HG03159 (cell line): Measurements from ENCODE around the gene ABHD12.
A peak's percentile ranks its signal among the peaks of the same experiment; 100 is the strongest.

Source experiments
- ATAC-seq: cut with Tn5 transposase; IDR thresholded peaks from one replicate; pipeline ENCODE4 v1.9.1; 2021; ENCODE audit warnings: mild to moderate bottlenecking, moderate library complexity; ENCODE audit not compliant: unreplicated experiment

The ABHD12 gene

DNA sequence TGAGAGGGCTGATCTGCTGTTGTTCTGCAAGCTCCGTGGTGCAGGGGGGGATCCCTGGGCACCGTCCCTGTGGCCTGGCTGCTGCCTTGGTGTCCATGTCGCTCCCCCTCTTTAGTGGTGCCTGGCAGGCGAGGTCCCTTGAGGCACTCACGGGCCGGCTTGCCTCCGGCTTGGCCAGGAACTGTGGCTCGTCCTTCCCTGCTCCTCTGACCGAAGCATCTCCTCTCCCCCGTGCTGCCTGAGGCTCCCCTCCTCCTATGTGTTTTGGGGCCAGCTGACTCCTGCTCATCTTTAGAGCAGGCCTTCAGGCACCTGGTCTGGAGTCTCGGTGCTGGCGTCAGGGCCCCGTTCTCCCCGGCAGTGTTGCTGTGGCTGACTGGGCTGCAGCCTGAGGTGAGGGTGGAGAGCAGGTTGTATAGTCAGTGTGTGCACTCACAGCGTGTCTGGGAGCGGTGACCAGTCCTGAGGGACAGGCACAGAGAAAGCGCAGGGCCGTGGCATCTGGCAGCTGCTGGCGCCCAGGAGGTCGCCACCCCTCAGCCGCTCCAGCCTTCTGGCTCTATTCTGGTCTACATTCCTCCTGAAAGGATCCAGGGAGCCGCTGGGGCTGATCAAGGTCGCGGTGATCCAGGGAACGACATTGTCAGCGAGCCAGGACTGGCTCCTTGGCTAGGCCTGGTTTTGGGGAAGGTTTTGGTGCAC lies 99.1 kb downstream of the ABHD12 start:
- no peak for ATAC-seq

DNA sequence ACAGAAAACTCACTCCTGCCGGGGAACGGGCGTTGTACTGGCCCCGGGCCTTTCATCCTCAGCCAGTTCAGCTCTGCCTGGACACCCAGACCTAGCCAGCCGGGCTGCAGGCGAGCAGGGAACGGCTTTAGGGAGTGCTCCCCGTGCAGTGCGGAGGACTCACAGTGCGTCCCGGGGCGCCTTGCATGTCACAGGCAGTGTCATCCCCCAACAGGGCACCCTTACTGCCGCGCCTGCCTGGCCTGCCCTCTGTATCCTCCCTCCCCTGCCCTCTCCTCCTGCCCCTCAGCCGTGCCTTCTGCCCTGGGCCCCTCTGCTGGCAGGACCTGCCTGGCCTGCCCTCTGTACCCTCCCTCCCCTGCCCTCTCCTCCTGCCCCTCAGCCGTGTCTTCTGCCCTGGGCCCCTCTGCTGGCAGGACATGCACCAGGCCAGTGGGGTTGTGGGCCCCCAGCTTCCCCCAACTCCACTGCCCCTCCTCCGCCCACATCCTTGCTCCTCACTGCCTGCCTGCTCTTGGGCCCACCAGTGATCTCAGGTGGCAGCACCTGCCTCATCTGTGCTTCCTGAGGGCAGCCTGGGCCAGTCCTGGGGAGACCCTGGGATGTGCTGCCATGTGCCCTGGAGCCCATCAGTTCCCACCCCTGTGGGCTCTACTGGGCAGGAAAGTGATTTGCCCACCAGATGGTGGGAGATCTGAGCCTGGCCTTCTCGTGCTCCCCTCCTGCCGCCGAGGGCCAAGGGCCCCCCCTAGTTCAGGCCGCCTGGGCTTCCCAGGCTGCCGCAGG lies 99.8 kb downstream of the ABHD12 start:
- ATAC-seq, result no peak

DNA sequence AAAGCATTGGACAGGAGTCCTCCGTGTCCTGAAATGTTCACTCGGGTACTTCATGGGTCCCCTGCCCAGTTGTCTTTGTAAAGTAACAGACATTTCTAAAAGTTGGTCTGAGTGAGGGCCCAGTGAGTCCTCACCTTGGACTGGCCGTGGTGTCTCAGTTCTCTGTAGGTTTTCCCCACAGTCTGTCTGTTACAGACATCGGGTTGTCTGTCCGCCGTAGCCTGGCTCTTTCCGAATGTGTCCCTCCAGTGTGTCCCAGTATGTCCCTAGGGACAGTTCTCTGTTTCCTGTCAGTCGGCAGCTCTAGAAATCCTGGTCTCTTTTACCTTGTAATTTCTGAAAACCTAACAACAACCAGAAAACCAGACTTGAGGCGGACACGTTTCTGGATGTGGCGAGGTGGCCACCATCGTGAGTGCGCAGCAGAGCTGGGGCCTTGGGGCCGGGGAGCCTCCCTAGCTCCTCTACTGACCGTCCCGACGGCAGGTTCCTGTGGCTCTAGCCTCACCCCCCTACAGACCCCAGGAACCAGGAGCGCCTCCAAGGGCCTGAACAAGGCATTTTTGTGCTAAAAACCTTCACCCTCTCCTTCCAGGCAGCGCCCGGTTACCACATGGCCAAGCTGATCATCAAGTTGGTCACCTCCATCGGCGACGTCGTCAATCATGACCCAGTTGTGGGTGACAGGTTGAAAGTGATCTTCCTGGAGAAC lies 100.6 kb downstream of the ABHD12 start:
- ATAC-seq, result no peak

DNA sequence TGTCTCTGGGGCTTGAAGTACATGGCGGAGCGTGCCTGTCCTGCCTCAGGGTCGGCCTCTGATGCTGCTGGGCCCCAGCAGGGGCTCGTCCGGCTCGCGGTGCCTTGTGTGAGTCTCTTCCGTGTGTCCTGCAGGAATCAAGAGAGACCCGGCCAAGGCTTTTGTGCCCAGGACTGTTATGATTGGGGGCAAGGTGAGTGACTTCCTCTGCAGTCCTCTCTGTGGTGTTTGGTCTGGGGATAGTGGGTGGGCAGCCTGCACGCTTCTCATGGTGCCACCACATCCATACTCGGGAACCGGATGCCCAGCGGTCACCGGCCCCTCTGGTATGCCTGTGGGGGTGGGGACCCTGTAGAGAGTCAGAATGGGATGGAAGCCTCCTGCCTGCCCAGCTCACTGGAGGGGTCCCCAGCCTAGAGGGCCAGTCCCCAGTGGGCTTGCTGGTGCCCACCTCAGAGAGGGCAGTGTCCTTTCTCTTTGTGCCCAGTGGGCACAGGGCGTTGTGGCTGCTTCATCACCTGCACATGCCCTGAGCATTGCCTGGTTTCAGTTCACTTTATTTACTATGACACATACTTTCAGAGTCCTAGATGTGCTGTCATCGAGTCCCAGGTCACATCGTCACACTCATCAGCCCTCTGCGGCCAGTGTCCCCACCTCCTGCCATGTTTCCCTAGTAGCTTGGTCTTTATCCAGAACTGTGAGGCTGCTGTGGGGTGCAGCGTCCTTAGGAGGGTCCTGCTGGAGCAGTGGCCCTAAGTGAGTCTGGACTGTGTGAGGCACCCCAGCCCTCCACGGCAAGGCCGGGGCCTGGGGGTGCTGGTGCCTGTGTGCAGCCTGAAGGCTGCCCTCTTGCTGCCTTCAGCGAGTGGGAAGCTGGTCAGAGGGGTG lies 102.1 kb downstream of the ABHD12 start:
- ATAC-seq, result peak; percentile 90

DNA sequence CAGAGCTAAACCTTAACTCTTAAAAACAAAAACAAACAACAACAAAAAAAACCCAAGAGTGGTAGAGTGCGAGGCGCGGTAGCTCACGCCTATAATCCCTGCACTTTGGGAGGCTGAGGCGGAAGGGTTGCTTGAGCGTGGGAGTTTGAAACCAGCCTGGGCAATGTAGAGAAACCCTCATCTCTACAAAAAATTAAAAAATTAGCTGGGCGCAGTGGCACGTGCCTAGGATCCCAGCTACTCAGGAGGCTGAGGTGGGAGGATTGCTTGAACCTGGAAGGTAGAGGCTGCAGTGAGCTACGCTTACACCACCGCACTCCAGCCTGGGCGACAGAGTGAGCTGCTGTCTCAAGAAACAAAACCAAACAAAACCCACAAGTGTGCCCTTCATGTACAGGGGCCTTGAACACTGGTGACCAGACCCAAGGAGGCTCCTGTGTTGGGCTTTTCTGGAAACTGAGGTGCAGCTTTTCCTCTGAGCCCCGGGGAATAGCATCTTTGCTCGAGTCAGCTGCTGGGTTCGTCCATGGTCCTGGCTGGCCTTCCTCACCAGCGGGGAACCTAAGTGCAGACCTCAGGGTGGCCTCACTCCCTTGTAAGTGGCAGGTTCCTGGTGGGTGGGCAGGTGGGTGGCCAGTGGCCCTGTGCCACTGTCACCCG lies 102.9 kb downstream of the ABHD12 start:
- ATAC-seq, result no peak

DNA sequence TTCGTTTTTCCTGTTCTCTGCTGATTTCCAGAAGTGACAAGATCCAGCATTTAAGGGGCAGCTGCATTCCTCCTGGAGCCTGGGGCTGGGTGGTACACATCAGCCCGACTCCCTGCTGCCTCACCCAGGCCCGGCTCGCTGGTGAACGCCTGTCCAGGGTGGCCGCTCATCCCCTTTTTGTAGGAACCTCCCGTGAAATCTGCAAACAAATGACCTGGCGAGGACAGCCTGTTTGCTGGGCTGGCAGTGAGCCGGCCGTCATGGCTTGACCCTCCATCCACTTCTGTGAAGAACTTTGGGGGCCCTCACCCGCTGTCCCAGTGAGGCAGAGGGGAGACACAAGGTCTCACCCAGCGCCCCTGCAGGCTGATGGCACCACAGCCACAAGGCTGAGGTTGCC lies 103.7 kb downstream of the ABHD12 start:
- ATAC-seq, result no peak

DNA sequence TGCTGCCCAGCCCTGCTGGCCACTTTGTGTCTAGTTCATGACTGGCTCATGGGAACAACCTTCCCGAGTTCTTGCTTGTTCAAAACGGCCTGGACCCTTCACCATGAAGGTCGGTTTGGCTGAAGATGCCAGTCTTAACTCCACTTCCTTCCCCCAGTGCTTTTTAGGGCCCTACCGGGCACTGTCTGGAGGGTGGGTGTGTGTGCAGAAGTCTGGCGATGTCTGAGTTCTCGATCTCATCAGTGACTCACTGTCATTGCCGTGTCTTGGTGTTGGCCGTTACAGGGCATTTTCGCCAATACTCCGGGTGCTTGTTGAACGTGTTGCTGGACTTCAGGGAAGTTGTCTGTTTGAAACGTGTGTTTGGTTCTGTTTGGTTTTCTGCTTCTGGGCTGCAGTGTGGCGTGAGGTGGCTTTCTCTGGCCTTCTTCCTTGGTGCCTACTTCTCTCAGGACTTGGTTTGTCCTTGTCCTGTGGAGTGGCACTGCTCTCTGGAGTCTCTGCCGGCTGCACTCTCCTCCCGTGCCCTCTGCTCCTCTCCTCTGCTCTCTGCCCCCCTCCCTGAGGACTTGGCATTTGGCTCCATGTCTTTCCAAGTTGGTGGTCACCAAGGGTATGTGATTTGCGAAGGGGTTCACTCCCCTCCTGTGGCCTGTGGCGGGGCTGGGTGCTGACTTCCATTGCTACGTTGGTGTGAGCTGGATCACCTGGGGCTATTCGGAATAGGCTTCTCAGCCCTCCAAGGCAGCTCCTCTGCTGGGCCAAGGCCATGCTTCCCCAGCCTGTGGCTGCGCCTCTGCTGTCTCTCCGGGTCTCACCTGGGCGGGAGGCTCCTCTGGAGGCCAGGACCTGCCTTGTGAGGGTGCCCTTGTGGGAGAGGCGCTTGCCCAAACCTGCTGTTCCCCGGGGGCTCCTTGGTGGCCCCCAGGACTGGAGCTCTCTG lies 104.5 kb downstream of the ABHD12 start:
- no peak for ATAC-seq

DNA sequence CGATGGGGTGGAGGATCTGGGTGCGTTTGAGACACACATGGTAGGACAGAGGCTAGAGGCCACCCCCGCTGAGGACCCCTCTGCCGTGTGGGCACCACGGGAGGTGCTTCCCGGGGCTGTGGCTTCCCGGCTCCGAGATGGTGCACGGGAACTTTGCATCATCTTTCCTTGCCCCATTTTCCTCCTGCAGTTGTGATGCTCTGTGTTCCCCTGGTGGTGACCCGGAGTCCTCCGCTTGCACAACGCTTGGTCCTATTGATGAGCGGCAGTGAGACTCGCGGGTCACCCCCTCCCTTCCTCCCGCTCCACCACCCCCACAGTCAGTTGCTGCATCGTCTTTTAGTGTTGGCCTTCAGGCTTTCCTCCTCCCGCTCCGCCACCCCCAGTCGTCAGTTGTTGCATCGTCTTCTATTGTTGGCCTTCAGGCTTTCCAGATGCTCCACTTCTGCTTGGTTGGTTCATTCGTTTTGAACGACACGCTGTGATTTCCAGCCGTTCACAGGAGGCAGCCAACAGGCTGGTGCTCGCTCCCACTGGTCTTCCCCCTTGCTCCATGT lies 105.5 kb downstream of the ABHD12 start:
- no peak for ATAC-seq

DNA sequence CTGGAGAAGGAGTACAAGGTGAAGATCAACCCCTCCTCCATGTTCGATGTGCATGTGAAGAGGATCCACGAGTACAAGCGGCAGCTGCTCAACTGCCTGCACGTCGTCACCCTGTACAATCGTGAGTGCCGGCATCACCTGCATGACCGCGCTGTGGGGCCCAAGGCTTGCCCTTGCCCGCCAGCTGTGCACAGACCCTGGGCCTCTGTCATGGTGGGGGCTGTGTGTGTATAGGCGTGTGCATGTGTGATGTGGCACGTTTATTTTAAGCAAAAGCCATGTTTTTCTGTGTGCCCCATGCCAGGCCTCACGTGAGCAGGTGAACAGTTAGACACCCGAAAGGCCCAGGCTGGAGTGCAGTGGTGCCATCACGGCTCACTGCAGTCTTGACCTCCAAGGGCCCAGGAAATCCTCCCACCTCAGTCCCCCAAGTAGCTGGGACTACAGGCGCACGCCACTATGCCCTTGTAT lies 106.5 kb downstream of the ABHD12 start:
- no peak for ATAC-seq

DNA sequence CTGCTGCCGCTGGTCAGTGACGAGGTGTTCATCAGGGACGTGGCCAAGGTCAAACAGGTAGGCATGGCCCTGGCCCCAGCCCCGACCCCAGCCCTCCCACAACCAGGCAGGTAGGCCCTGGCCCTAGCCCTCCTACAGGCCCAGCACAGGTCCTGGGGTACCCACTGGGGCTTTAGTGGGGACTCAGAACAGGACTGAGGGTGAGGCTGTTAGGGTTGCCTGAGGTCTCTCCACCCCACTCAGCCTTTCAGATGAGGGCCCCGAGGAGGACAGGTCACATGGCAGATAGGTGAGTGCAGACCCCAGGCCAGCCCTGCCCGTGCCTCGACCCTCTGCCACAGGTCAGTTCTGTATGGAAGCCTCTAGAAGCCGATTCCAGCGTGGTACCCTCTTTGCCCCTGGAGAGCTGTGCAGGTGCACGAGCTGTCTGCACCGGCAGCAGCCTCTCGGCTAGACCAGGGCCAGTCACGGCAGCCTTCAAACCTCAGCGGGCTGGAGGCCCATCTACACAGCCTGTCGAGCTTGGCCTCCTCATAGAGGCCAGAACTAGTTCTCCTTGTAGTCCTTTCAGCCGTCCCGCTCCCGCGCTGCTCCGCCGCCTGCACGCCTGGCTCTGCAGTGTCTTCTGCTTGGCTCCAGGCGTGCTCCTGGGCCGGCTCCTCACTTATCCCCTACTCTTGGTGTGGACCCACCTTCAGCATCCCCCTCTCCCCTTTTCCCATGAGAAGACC lies 107.2 kb downstream of the ABHD12 start:
- no peak for ATAC-seq

DNA sequence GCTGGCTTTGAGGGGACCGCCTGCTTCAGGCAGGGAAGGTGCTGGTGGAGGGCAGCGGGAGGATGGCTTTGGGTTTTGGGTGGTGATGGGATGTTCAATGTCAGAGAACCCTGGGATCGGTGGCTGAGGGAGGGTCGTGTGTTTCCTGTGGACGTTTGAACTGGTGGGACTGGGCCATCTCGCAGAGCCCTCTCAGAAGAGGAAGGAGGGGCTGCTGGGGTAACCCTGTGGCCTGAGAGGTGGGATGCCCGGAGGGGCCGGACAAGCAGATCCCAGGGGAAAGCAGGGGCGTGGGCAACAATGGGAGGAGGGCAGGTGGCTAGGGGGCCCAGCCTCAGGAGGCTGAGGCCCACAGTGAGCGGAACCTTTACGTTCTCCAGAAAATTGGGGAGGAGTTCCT lies 107.8 kb downstream of the ABHD12 start:
- ATAC-seq, result no peak

DNA sequence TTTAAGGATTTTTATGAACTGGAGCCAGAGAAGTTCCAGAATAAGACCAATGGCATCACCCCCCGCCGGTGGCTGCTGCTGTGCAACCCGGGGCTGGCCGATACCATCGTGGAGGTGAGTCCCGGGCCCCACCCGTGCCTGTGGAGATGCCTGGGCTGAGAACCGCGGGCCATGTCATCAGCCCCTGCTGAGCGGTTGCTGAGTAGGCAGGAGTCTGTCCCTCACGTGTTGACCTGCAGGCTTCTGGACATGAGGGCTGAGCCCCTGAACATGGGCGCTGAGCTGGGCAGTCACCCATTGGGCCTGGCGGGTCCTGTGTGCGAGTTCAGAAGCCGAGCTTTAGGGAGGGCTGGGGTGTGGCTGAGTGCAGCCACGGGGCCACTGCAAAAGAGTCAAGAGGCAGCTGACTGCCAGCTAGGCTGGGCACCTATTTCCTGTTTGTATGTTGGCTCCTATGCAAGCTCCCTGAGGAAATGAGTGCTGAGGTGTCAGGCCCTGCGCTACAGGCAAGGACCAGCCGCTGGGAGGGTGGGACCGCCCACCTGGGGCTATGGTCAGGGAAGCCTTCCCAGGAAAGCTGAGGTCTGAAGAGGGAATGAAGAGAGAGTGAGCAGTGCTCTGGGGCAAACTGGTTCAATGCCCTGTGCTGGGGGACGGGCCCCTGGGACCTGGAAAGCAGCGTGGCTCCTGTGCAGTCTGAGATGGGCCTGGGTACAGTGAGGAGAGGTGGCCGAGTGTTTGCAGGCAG lies 108.4 kb downstream of the ABHD12 start:
- ATAC-seq, result peak; percentile 7

DNA sequence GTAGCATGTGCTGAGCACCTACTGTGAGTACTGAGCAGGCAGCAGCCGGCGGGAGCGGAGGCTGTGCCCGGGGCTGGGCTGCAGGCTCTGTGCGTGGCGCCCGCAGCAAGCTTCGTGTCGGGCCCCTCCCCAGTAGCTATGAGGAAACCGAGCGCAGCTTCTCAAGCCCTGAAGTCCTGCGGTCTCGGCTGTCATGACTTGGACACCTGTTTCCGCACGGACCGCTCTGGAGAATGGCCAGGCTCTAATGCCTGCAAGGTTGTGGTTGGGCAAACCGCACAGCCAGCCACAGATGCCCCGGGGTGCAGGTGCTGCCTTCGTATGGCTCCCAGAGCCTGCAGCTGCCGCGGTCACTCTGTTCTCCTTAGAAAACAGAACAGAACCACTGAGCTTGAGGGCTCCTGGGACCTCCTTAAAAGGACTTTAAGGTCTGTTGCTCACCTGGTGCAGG lies 109.1 kb downstream of the ABHD12 start:
- ATAC-seq, result peak; percentile 57

DNA sequence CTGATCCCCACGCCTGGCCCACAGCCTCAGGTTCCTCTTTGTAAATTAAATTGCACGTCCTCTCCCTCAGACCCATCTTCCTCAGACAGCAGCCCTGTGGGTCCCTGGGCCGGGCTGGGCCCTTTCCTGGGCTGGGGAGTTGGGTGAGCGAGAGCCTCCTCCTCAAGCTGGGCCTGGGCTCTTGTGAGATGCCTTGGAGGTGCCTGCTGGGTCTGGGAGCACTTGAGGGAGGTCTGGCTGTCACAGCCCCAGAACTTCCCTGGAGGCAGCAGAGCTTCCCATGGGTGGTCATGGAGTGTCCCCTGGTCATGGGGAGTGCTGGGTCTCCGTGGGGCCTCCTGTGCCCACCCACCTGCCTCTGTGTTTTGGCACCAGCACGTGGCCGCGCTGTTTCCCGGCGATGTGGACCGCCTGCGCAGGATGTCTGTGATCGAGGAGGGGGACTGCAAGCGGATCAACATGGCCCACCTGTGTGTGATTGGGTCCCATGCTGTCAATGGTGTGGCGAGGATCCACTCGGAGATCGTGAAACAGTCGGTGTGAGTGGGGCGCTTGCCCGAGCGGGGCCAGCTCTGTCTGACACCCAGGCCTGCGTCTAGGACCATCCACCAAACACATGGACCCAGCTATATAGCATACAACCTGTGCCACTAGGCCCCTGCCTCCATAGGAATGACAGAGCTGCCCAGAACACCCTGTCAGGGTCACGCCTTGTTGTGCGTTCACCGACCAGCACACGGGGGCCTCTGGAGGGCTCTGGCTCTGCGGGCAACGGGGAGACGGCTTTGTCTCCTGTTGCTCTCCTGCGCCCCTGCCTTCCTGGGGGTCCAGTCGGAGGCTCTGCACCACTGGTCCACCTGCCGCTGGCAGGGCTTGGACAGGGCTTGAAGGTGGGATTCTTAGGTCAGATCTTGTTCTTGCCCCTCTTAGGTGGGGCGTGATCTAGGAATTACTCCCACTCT lies 109.8 kb downstream of the ABHD12 start:
- ATAC-seq, result no peak

DNA sequence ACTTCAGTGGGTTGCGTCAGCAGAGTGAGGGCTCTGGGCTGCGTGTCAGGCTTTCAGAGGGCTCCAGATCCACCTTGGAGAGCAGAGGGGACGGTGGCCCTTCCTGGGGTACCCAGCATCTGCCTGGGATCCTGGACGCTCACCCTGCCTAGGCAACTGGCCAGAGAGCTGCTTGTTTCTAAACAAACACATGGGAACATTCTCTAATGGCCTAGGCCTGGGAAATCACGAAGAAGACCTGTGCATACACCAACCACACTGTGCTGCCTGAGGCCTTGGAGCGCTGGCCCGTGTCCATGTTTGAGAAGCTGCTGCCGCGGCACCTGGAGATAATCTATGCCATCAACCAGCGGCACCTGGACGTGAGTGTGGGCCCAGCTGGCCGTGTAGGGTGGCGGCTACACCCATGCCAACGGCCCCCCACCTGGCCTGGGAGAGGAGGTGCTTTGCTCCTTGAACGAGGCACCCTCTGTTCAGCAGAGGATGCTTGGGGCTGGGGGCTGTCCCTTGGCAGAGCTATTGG lies 110.5 kb downstream of the ABHD12 start:
- no peak for ATAC-seq

DNA sequence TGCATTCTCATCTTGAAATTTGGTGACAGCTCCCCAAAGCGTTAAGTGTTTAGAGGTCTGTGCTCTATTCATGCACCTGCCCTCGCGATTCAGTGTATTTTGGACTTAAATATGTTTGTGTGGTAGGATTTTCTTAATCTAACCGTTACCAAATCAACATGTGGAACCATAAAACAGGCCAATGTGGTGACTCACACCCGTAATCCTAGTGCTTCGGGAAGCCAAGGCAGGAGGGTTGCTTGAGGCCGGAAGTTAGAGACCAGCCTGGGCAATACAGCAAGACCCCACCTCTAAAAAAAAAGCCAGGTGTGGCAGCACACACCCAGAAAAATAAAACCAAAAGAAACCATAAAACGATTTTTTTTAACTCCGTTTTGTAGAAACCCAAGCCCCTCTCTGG lies 111.2 kb downstream of the ABHD12 start:
- no peak for ATAC-seq
